Activated T-helper 1 cell treated with anti-CD3 and anti-CD28 coated beads, Interleukin-12 subunit alpha, Interleukin-12 subunit beta, Interleukin-2, Interleukin-4 antibody, amounts not matched to agents 30 ng/mL and 10 ng/mL and 1 ng/mL, durations not matched to agents 14 hours and 24 hours and 36 hours (primary cell): ENCODE data around the gene NOL8. TPM values are rescaled to one million over a fixed set of nuclear protein-coding genes. Genes with fewer than 3 reads are reported as not detected.

Experiments
- DNase-seq: peaks from one replicate; pipeline ENCODE4 v3.0.0; 2021; ENCODE audit warnings: low spot score
- H3K27ac Mint-ChIP-seq: one replicate; pipeline ENCODE4 v1.8.0; 2021; ENCODE audit warnings: mild to moderate bottlenecking, mixed read lengths
- H3K27me3 Mint-ChIP-seq: one replicate; pipeline ENCODE4 v1.8.0; 2022; ENCODE audit warnings: mild to moderate bottlenecking, moderate library complexity, mixed read lengths; ENCODE audit not compliant: insufficient read depth
- H3K36me3 Mint-ChIP-seq: one replicate; pipeline ENCODE4 v1.8.0; 2021; ENCODE audit warnings: low read depth, mixed read lengths
- H3K4me1 Mint-ChIP-seq: one replicate; pipeline ENCODE4 v1.8.0; 2021; ENCODE audit warnings: low read depth, mixed read lengths
- H3K4me3 Mint-ChIP-seq: one replicate; pipeline ENCODE4 v1.8.0; 2021; ENCODE audit warnings: mild to moderate bottlenecking, moderate library complexity, mixed read lengths
- H3K9me3 Mint-ChIP-seq: one replicate; pipeline ENCODE4 v1.8.0; 2021; ENCODE audit warnings: mixed read lengths
- intact Hi-C: fragments of 100-400 bp; cut with micrococcal nuclease; formaldehyde crosslinking; loops from one replicate; pipeline ENCODE4 v1.15.1; 2024
- total RNA-seq: library from RNA; stranded (reverse); gene quantifications from 2 replicates; pipeline ENCODE4 v1.2.3, GENCODE V29; 2022

NOL8 gene
- total RNA-seq, 1 donor from 2014 or later, result 95.5 TPM

GRCh38 chr9:92279302-92279701, 45.8 kb downstream of the NOL8 start:
- Mint-ChIP-seq H3K4me3 (no peak overlapping the region), H3K36me3 (peaks cover 60% of the 10 kb centered on the region), H3K27me3 (no peaks in the 10 kb centered on the region), H3K4me1 (peaks cover 36% of the 10 kb centered on the region), H3K27ac (no peak overlapping the region), H3K9me3 (no peaks in the 10 kb centered on the region)
- DNase-seq, result no peak
- intact Hi-C loops, result loop anchor here (5.0 kb wide), 1 partner anchor 353 kb away; no protein-coding TSS in a partner anchor

- H3K9me3 Mint-ChIP-seq, result no peaks in the 10 kb centered on the region
- intact Hi-C loops, result loop anchor here (5.0 kb wide), 1 partner anchor 354 kb away; no protein-coding TSS in a partner anchor
- no peak overlapping the region for H3K4me3 Mint-ChIP-seq
- DNase-seq, result no peak
- no peak overlapping the region for H3K27ac Mint-ChIP-seq
- H3K27me3 Mint-ChIP-seq, result no peaks in the 10 kb centered on the region
- H3K36me3 Mint-ChIP-seq, result peaks cover 68% of the 10 kb centered on the region
- peaks cover 36% of the 10 kb centered on the region for H3K4me1 Mint-ChIP-seq
Measured at GRCh38 chr9:92278110-92278509, 47.0 kb downstream of the NOL8 start.

GRCh38 chr9:92276331-92277032, 48.7 kb downstream of the NOL8 start:
- no peaks in the 10 kb centered on the region for H3K9me3 Mint-ChIP-seq
- DNase-seq, result no peak
- H3K4me1 Mint-ChIP-seq, result peaks cover 36% of the 10 kb centered on the region
- H3K4me3 Mint-ChIP-seq, result peak overlapping the region; percentile 61
- H3K27me3 Mint-ChIP-seq, result no peaks in the 10 kb centered on the region
- H3K27ac Mint-ChIP-seq, result peak overlapping the region; percentile 75
- intact Hi-C loops, result loop anchor here (1.0 to 5.0 kb wide), 3 partner anchors 17 to 356 kb away; partner anchors contain the start of genes CENPP, IARS1 and NOL8
- peaks cover 70% of the 10 kb centered on the region for H3K36me3 Mint-ChIP-seq

- DNase-seq, result no peak
- Mint-ChIP-seq H3K36me3 (peaks cover 72% of the 10 kb centered on the region), H3K4me3 (no peak overlapping the region), H3K4me1 (peaks cover 36% of the 10 kb centered on the region), H3K27ac (peak overlapping the region; percentile 75), H3K27me3 (no peaks in the 10 kb centered on the region), H3K9me3 (no peaks in the 10 kb centered on the region)
- intact Hi-C loops, result loop anchor here (5.0 kb wide), 1 partner anchor 357 kb away; no protein-coding TSS in a partner anchor
Measured at GRCh38 chr9:92275541-92275940, 49.6 kb downstream of the NOL8 start.

- H3K9me3 Mint-ChIP-seq, result no peaks in the 10 kb centered on the region
- no peaks in the 10 kb centered on the region for H3K27me3 Mint-ChIP-seq
- no peak for DNase-seq
- intact Hi-C loops, result no loop called here
- no peak overlapping the region for H3K4me3 Mint-ChIP-seq
- peaks cover 67% of the 10 kb centered on the region for H3K36me3 Mint-ChIP-seq
- no peak overlapping the region for H3K27ac Mint-ChIP-seq
- H3K4me1 Mint-ChIP-seq, result peaks cover 8% of the 10 kb centered on the region
Measured at GRCh38 chr9:92270511-92270910, 54.6 kb downstream of the NOL8 start.

GRCh38 chr9:92266486-92266885, 58.7 kb downstream of the NOL8 start:
- DNase-seq, result no peak
- Mint-ChIP-seq H3K36me3 (peaks cover 65% of the 10 kb centered on the region), H3K27ac (no peak overlapping the region), H3K4me1 (no peaks in the 10 kb centered on the region), H3K9me3 (no peaks in the 10 kb centered on the region), H3K27me3 (no peaks in the 10 kb centered on the region), H3K4me3 (no peak overlapping the region)
- intact Hi-C loops, result no loop called here

- Mint-ChIP-seq H3K27me3 (no peaks in the 10 kb centered on the region), H3K9me3 (no peaks in the 10 kb centered on the region), H3K4me3 (no peak overlapping the region), H3K27ac (no peak overlapping the region), H3K4me1 (no peaks in the 10 kb centered on the region), H3K36me3 (peaks cover 57% of the 10 kb centered on the region)
- intact Hi-C loops, result no loop called here
- no peak for DNase-seq
Measured at GRCh38 chr9:92265154-92265553, 60.0 kb downstream of the NOL8 start.

- intact Hi-C loops, result no loop called here
- Mint-ChIP-seq H3K9me3 (no peaks in the 10 kb centered on the region), H3K4me3 (no peak overlapping the region), H3K4me1 (no peaks in the 10 kb centered on the region), H3K36me3 (peaks cover 56% of the 10 kb centered on the region), H3K27ac (no peak overlapping the region), H3K27me3 (no peaks in the 10 kb centered on the region)
- DNase-seq, result no peak
Measured at GRCh38 chr9:92263131-92263530, 62.0 kb downstream of the NOL8 start.

- Mint-ChIP-seq H3K4me1 (no peaks in the 10 kb centered on the region), H3K27me3 (no peaks in the 10 kb centered on the region), H3K4me3 (no peak overlapping the region), H3K27ac (no peak overlapping the region), H3K36me3 (peaks cover 44% of the 10 kb centered on the region), H3K9me3 (no peaks in the 10 kb centered on the region)
- DNase-seq, result no peak
- intact Hi-C loops, result loop anchor here (5.0 kb wide), 1 partner anchor 35 kb away; the partner anchor contains the start of gene IARS1
Measured at GRCh38 chr9:92257327-92257726, 67.8 kb downstream of the NOL8 start.

- Mint-ChIP-seq H3K27me3 (no peaks in the 10 kb centered on the region), H3K9me3 (no peaks in the 10 kb centered on the region), H3K4me1 (no peaks in the 10 kb centered on the region), H3K4me3 (no peak overlapping the region), H3K27ac (no peak overlapping the region), H3K36me3 (peaks cover 57% of the 10 kb centered on the region)
- intact Hi-C loops, result loop anchor here (5.0 kb wide), 1 partner anchor 38 kb away; the partner anchor contains the start of gene IARS1
- DNase-seq, result no peak
Measured at GRCh38 chr9:92254381-92255337, 70.5 kb downstream of the NOL8 start.

- no peak for DNase-seq
- H3K36me3 Mint-ChIP-seq, result peaks cover 55% of the 10 kb centered on the region
- no peaks in the 10 kb centered on the region for H3K4me1 Mint-ChIP-seq
- intact Hi-C loops, result no loop called here
- H3K4me3 Mint-ChIP-seq, result no peak overlapping the region
- no peaks in the 10 kb centered on the region for H3K27me3 Mint-ChIP-seq
- no peaks in the 10 kb centered on the region for H3K9me3 Mint-ChIP-seq
- H3K27ac Mint-ChIP-seq, result no peak overlapping the region
Measured at GRCh38 chr9:92253656-92254055, 71.5 kb downstream of the NOL8 start.

GRCh38 chr9:92247981-92248380, 77.2 kb downstream of the NOL8 start:
- H3K27me3 Mint-ChIP-seq, result no peaks in the 10 kb centered on the region
- no peak overlapping the region for H3K4me3 Mint-ChIP-seq
- no peaks in the 10 kb centered on the region for H3K9me3 Mint-ChIP-seq
- peaks cover 5% of the 10 kb centered on the region for H3K4me1 Mint-ChIP-seq
- peaks cover 70% of the 10 kb centered on the region for H3K36me3 Mint-ChIP-seq
- intact Hi-C loops, result no loop called here
- no peak for DNase-seq
- H3K27ac Mint-ChIP-seq, result no peak overlapping the region
